Superior temporal gyrus (tissue), 1 donor: ENCODE results near the gene CT47C1.
A peak's percentile ranks its signal among the peaks of the same experiment; 100 is the strongest.

Experiments used
- DNase-seq: peaks from one replicate; pipeline ENCODE4 v3.0.0-alpha.2; 2016; ENCODE audit errors: extremely low spot score

Gene CT47C1

GRCh38 chrX:119073200-119073905 is 560 bp downstream of the CT47C1 start:
- DNase-seq, result no peak

GRCh38 chrX:119073911-119074310 is 1.1 kb downstream of the CT47C1 start:
- DNase-seq, result no peak

- DNase-seq, result no peak
Observed at GRCh38 chrX:119075270-119076025, 2.7 kb downstream of the CT47C1 start.

- no peak for DNase-seq
Observed at GRCh38 chrX:119082278-119082677, 9.5 kb downstream of the CT47C1 start.

- no peak for DNase-seq
Observed at GRCh38 chrX:119084766-119085165, 12.0 kb downstream of the CT47C1 start.

GRCh38 chrX:119087121-119087520 is 14.3 kb downstream of the CT47C1 start:
- no peak for DNase-seq

- DNase-seq, result no peak
Observed at GRCh38 chrX:119089619-119090018, 16.8 kb downstream of the CT47C1 start.

- no peak for DNase-seq
Observed at GRCh38 chrX:119090627-119091026, 17.8 kb downstream of the CT47C1 start.

- DNase-seq, result no peak
Observed at GRCh38 chrX:119093991-119094735, 21.4 kb downstream of the CT47C1 start.

GRCh38 chrX:119094819-119095218 is 22.0 kb downstream of the CT47C1 start:
- no peak for DNase-seq

- DNase-seq, result no peak
Observed at GRCh38 chrX:119095936-119096335, 23.1 kb downstream of the CT47C1 start.

- DNase-seq, result no peak
Observed at GRCh38 chrX:119101168-119101567, 28.4 kb downstream of the CT47C1 start.

- DNase-seq, result no peak
Observed at GRCh38 chrX:119105826-119106225, 33.0 kb downstream of the CT47C1 start.

- DNase-seq, result no peak
Observed at GRCh38 chrX:119107206-119107605, 34.4 kb downstream of the CT47C1 start.

- DNase-seq, result peak; percentile 44
Observed at GRCh38 chrX:119118780-119119395, 46.1 kb downstream of the CT47C1 start.

GRCh38 chrX:119121341-119121740 is 48.5 kb downstream of the CT47C1 start:
- DNase-seq, result no peak
